Measurements from ENCODE around the gene PLEKHG5.

Gene PLEKHG5

DNA sequence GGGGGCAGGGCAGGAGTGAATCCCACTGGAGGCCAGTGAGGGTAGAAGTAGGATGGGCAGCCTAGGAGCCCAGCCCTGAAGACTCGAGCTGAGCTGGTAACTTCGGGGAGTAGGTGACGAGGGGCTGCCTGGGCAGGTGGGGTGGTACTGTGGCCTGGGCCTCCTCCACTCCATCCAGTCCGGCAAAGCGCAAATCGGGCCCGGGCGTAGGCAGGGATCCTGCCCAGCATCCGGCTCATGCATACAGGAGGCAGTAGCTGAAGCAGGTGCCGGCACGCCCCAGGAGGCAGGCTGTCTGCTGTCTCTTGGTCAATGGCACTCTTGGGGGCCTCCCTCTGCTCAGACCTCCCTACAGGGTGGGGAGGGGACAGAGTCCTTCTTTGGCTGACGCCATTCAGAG, 24.2 kb downstream of the PLEKHG5 start:
- H3K9me2 ChIP-seq (ENCODE audit: low read depth, low read length): no peaks in the 10 kb centered on the region
- no peak overlapping the region for H2AFZ ChIP-seq (ENCODE audit: low read length)
- no peaks in the 10 kb centered on the region for H3F3A ChIP-seq (ENCODE audit: insufficient read depth, low read length)
- no peaks in the 10 kb centered on the region for H3K36me3 ChIP-seq (ENCODE audit: insufficient read depth, low read length)
- no peaks in the 10 kb centered on the region for H3K4me1 ChIP-seq (ENCODE audit: insufficient read depth, low read length, severe bottlenecking)
- H3K4me3 ChIP-seq (ENCODE audit: low read depth, low read length, poor library complexity, severe bottlenecking): no peak overlapping the region
- no peaks in the 10 kb centered on the region for H3K79me2 ChIP-seq (ENCODE audit: insufficient read depth, low read length)
- H3K9ac ChIP-seq (ENCODE audit: low read length): no peak overlapping the region
- H3K9me3 ChIP-seq (ENCODE audit: low read length): no peaks in the 10 kb centered on the region
- H3K4me2 ChIP-seq (ENCODE audit: low read length): no peak overlapping the region
- no peaks in the 10 kb centered on the region for H4K20me1 ChIP-seq (ENCODE audit: insufficient read depth, low read length)
- TF ChIP-seq, protein P1, sequence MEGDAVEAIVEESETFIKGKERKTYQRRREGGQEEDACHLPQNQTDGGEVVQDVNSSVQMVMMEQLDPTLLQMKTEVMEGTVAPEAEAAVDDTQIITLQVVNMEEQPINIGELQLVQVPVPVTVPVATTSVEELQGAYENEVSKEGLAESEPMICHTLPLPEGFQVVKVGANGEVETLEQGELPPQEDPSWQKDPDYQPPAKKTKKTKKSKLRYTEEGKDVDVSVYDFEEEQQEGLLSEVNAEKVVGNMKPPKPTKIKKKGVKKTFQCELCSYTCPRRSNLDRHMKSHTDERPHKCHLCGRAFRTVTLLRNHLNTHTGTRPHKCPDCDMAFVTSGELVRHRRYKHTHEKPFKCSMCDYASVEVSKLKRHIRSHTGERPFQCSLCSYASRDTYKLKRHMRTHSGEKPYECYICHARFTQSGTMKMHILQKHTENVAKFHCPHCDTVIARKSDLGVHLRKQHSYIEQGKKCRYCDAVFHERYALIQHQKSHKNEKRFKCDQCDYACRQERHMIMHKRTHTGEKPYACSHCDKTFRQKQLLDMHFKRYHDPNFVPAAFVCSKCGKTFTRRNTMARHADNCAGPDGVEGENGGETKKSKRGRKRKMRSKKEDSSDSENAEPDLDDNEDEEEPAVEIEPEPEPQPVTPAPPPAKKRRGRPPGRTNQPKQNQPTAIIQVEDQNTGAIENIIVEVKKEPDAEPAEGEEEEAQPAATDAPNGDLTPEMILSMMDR (IDR thresholded peaks at IDR 0.05; ENCODE audit: low read length): no peak
- TF ChIP-seq EZH2 (IDR thresholded peaks at IDR 0.05; ENCODE audit: borderline replicate concordance, low read length): no peak
- H3K27me3 ChIP-seq (ENCODE audit: insufficient read depth, low read length): peaks cover 20% of the 10 kb centered on the region; the same call in 1 of the 2 replicates
- H3K27ac ChIP-seq (ENCODE audit: low read depth, low read length, poor library complexity, severe bottlenecking): no peak overlapping the region

DNA sequence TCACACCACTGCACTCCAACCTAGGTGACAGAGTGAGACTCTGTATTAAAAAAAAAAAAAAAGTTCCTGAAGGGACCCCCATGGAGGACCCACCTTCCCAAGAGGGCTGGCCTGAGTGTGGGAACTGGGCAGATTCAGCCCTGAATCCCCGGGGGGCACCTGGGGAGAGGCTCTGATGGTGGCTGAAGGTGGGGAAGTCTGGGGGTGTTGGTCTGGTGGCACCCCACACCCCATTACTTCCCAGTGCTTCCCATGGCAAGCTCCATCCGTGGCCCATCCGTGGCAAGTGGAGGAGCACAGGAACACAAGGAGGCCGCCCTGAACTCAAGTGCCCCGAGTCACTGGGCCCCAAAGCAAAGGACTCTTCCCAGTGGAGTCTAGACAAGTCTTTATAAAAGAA, 24.7 kb downstream of the PLEKHG5 start:
- Histone ChIP-seq H3K36me3 (ENCODE audit: insufficient read depth, low read length) (no peaks in the 10 kb centered on the region), H3K27ac (ENCODE audit: low read depth, low read length, poor library complexity, severe bottlenecking) (no peak overlapping the region), H3K79me2 (ENCODE audit: insufficient read depth, low read length) (no peaks in the 10 kb centered on the region)

DNA sequence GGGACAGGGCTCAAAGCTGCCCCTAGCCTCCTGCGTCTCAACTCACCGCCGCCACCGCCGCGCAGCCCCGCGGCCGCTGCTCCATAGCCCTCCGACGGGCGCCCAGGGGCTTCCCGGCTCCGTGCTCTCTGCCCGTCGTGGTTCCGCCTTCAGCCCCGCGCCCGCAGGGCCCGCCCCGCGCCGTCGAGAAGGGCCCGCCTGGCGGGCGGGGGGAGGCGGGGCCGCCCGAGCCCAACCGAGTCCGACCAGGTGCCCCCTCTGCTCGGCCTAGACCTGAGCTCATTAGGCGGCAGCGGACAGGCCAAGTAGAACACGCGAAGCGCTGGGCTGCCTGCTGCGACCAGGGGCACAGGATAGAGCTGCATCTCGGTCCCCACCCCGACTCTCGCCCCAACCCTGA, 25.4 kb downstream of the PLEKHG5 start, which contains the start of gene TNFRSF25:
TSS of gene TNFRSF25 (minus strand) at position 151 of the 400 bp plus-strand sequence. CDS start at position 85, 66 bp downstream.
- Histone ChIP-seq H3K27ac (ENCODE audit: low read depth, low read length, poor library complexity, severe bottlenecking) (no peak within 1 kb of the TSS), H3K79me2 (ENCODE audit: insufficient read depth, low read length) (no peaks in the 10 kb centered on the region), H3K4me2 (ENCODE audit: low read length) (no peak within 1 kb of the TSS), H3K9me3 (ENCODE audit: low read length) (no peaks in the 10 kb centered on the region), H4K20me1 (ENCODE audit: insufficient read depth, low read length) (no peaks in the 10 kb centered on the region), H3K4me1 (ENCODE audit: insufficient read depth, low read length, severe bottlenecking) (no peaks in the 10 kb centered on the region), H3K27me3 (ENCODE audit: insufficient read depth, low read length) (0 out of 2 replicates have a peak, but pooled peaks cover 20% of the 10 kb centered on the region), H3K4me3 (ENCODE audit: low read depth, low read length, poor library complexity, severe bottlenecking) (no peak within 1 kb of the TSS), H3K36me3 (ENCODE audit: insufficient read depth, low read length) (no peaks in the 10 kb centered on the region), H2AFZ (ENCODE audit: low read length) (no peak within 1 kb of the TSS), H3F3A (ENCODE audit: insufficient read depth, low read length) (no peaks in the 10 kb centered on the region), H3K9me2 (ENCODE audit: low read depth, low read length) (no peaks in the 10 kb centered on the region), H3K9ac (ENCODE audit: low read length) (no peak within 1 kb of the TSS)
- TF ChIP-seq, protein P1 (IDR thresholded peaks at IDR 0.05; ENCODE audit: low read length): no peak
- TF ChIP-seq EZH2 (IDR thresholded peaks at IDR 0.05; ENCODE audit: borderline replicate concordance, low read length): no peak

More for the DNA sequence above, 24.7 kb downstream of the PLEKHG5 start:
- H3K9me3 ChIP-seq (ENCODE audit: low read length): no peaks in the 10 kb centered on the region
- H3K27me3 ChIP-seq (ENCODE audit: insufficient read depth, low read length): peaks cover 20% of the 10 kb centered on the region; the same call in 1 of the 2 replicates
- no peak for TF ChIP-seq EZH2 (IDR thresholded peaks at IDR 0.05; ENCODE audit: borderline replicate concordance, low read length)
- H3F3A ChIP-seq (ENCODE audit: insufficient read depth, low read length): no peaks in the 10 kb centered on the region
- no peaks in the 10 kb centered on the region for H4K20me1 ChIP-seq (ENCODE audit: insufficient read depth, low read length)
- no peaks in the 10 kb centered on the region for H3K4me1 ChIP-seq (ENCODE audit: insufficient read depth, low read length, severe bottlenecking)
- H3K9ac ChIP-seq (ENCODE audit: low read length): no peak overlapping the region
- no peaks in the 10 kb centered on the region for H3K9me2 ChIP-seq (ENCODE audit: low read depth, low read length)
- H3K4me2 ChIP-seq (ENCODE audit: low read length): no peak overlapping the region
- H3K4me3 ChIP-seq (ENCODE audit: low read depth, low read length, poor library complexity, severe bottlenecking): no peak overlapping the region
- H2AFZ ChIP-seq (ENCODE audit: low read length): no peak overlapping the region

DNA sequence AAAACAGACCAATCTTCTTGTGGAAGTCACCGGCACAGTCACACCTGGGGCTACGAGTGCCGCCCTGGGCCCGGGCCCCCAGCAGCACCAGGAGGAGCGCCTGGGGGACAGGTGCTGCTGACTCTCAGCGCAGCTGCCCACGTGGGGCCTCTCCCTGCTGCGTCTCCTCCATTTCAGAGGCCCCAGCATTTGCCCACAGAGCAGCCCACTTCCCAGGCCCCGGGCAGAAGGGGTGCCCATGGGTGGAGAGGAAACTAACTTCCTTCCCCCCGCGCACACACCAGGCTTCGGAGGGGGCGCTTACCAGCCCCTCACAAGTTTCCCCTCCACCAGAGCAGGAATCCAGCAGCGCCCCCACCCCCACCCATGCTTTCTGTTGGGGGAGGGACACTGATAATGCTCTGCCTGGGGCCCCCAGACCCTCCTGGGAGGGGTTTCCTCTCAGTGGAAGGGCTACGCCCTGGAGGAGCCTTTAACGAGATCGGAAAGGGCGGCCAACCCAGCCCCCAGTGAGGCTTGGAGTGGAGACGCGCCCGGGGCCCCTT, 25.9 kb downstream of the PLEKHG5 start:
- no peak for TF ChIP-seq EZH2 (IDR thresholded peaks at IDR 0.05; ENCODE audit: borderline replicate concordance, low read length)
- TF ChIP-seq, protein P1 (IDR thresholded peaks at IDR 0.05; ENCODE audit: low read length): no peak
- Histone ChIP-seq H3K4me3 (ENCODE audit: low read depth, low read length, poor library complexity, severe bottlenecking) (no peak overlapping the region), H3F3A (ENCODE audit: insufficient read depth, low read length) (no peaks in the 10 kb centered on the region), H3K9ac (ENCODE audit: low read length) (no peak overlapping the region), H3K4me1 (ENCODE audit: insufficient read depth, low read length, severe bottlenecking) (peaks cover 3% of the 10 kb centered on the region), H3K9me2 (ENCODE audit: low read depth, low read length) (no peaks in the 10 kb centered on the region), H4K20me1 (ENCODE audit: insufficient read depth, low read length) (no peaks in the 10 kb centered on the region), H3K4me2 (ENCODE audit: low read length) (no peak overlapping the region), H3K36me3 (ENCODE audit: insufficient read depth, low read length) (no peaks in the 10 kb centered on the region), H3K27me3 (ENCODE audit: insufficient read depth, low read length) (0 out of 2 replicates have a peak, but pooled peaks cover 20% of the 10 kb centered on the region), H3K79me2 (ENCODE audit: insufficient read depth, low read length) (no peaks in the 10 kb centered on the region), H3K9me3 (ENCODE audit: low read length) (no peaks in the 10 kb centered on the region), H3K27ac (ENCODE audit: low read depth, low read length, poor library complexity, severe bottlenecking) (no peak overlapping the region), H2AFZ (ENCODE audit: low read length) (no peak overlapping the region)
